Stimulated activated CD4-positive, alpha-beta T cell treated with anti-CD3 and anti-CD28 coated beads, Interleukin-1b, Interleukin-23, amount 100 ng/mL, for 4 hours (primary cell): ENCODE results near the gene RBM12.

Experiments
- DNase-seq, 2 donors: peaks; one replicate each; pipeline ENCODE4 v3.0.0-alpha.2; 2020; ENCODE audit warnings: low read depth in 2 of 2

The RBM12 gene

DNA sequence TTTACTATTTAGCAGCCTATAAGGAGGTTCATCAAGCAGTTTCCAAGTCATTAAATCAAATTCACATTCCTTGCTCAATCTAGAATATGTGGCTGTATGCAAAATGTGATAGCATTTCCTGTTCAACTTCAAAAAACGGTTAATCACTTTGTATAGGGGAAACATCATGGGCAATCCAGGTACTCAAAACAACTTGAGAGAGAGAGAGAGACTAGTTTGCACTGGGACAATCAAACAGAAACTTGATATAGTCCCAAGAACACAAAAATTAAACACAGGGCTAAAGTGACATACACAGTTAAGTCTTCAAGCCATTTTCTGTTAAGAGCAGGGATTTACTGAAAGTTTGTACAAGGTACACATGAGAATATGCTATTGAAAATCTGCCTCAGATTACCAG lies 7.4 kb downstream of the RBM12 start:
- DNase-seq, result no peak

DNA sequence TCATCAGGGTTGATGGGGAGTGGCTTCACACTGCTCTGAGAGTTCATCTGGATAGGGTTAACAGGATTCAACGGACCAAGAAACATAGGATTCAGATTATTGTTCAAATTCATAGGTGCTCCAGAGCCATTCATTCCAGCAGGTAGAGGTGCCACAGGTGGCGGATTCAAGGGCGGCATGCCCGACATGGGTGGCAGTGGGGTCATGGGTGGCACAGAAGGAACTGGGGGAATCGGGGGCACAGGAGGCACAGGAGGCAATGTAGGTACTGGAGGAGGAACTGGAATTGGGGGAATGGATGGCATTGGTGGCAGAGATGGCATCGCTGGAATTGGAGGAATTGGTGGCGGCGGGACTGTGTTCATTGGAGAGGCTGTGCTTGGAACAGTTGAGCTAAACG lies 10.3 kb downstream of the RBM12 start:
- no peak for DNase-seq

DNA sequence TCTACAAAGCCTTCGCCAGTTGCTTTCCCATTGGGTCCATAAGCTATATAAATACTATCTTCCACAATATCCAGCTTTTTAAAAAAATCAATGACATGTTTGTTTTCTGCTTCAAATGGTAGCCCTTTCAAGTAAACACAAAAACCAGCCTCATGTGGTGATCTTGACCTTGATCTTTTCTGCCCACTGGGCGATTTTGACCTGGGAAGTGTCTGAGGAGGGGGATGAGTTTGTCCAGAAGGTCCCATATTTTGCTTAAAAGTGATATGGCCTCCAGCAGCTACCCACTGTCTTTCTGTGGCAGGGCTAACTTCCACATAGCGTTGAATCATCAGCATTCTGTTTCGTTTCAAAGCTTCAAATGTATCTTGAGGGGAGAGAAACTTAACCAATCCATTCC lies 10.8 kb downstream of the RBM12 start:
- no peak for DNase-seq

DNA sequence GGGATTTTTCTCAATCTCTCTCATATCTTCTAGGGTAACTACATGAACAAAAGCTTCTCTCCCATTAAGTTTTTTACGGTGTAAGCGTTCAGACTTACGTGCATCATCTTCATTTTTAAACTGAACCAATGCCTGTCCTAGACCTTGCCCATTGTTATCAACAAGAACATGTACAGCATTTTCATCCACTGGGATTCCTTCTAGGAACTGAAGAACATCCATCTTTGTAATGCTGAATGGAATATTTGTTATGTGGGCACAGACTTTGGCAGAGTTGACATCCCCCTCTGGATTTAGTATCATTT lies 11.3 kb downstream of the RBM12 start:
- DNase-seq, result no peak

DNA sequence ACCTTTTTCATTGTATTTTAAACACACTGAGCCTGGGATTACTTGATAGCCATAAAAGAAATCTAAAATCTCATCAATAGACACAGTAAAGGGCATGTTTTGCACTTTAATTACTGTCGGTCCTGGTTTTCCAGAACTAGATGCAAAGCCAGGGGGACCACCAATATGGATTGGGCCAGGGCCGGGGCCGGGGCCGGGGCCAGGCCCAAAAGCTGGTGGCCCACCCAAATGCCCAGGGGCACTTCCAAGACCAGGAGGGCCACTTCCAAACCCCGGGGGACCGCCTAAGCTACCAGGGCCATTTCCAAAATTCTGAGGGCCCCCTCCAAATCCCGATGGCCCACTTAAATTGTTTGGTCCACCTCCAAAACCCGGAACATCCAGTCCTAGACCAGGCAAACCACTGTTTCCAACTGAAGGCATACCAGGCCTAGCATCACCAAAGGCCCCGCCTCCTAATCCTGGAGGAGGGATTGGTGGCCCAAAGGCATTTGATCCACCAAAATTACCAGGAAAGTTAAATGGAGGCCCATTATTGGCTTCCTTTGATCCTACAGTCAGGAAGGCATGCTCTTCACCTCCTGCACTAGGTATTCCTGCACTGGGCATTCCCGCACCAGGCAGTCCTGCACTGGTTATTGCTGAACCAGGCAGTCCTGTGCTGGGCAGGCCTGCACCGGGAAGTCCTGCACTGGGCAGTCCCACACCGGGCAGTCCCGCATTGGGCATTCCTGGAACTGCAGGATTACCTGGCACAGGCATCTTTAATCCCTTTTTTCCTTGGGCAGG lies 11.9 kb downstream of the RBM12 start:
- no peak for DNase-seq

DNA sequence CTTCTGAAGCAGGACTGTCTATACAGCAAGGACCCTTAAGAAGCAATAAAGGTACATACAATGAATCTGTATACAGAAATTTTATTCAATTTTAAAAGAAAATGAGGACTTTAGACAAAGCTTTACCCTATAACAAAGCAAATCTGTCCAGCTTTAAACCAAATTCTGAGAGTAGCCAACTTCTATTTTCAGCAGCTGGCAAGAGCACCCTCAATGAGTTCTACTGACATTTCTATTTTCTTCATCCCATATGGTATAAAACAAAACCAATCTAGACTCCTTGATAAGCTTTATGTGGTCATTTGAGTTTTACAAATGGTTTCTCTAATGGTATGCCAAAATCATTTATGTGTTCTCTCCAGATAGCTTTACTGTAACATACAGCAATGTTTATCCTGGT lies 12.7 kb downstream of the RBM12 start:
- no peak for DNase-seq

DNA sequence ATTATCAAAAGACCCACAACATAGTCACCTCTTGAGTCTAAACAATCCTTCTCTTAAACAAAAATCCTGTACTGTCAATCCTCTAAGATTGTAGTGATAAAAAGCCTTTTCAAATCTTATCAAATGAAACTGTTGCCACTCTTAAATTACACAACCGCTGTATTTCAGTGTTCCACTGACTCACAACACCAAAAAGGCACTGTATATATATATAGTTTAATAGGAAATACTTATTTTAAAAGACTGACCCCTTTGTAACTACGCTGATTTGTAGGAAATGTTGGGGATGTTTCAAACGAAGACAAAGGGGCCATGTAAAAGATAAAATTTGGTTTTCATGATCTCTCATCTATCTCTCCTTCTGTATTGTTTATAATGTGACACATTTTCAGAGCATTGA lies 14.1 kb downstream of the RBM12 start:
- DNase-seq, result no peak

DNA sequence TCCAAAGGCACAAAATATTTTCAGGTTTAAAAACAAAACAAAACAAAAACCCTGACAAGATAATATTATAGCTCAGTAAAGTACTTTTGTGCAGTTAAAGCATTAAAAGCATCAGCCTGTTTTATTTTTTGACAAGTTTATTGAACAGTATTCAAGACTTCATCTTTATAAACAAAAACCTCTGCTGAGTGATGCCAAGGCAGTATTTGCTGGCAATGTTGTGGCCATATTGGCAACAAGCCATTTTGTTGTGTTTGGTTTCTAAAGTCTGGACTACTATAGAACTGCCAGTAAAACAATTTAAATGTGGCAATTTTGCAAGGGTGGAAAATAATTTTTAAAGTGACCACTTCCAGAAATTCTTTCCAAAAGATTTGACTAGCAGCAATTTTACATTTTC lies 15.9 kb downstream of the RBM12 start:
- DNase-seq, result no peak

DNA sequence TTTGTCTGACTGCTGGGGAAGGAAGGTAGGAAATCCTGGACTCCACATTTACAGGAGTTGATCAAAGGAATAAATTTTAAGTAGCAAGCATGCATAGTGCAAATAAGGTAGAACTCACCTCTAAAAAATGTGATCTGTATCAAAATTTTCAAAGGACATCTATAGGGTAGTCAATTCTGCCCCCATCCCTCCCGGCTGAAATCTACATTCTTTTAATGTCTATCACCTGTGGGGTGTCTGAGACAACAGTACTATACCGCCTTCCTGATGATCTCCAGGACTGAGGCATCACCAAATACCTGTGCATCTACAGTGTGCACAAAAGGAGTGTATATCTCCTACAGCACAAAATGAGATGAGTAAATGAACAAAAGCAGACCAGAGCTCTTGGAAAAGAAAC lies 19.9 kb downstream of the RBM12 start:
- DNase-seq, result no peak

DNA sequence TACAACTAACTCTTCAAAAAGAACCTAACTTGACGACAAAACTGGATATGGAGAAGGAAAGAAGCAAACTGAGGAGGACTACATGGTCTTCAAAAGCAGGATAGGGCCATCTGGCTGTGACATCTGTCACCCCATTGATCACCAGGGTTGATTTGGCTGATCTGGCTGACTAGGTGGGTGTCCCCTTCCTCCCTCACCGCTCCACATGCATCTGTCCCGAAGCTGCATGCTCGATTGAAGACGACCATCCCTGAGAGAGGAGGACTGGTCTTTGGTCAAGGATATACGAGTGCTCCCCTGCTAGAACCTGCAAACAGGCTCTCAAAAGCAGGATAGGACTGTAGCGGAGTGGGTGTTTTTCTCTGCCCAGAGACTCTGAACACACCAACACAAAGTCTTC lies 21.7 kb downstream of the RBM12 start:
- DNase-seq, result no peak

DNA sequence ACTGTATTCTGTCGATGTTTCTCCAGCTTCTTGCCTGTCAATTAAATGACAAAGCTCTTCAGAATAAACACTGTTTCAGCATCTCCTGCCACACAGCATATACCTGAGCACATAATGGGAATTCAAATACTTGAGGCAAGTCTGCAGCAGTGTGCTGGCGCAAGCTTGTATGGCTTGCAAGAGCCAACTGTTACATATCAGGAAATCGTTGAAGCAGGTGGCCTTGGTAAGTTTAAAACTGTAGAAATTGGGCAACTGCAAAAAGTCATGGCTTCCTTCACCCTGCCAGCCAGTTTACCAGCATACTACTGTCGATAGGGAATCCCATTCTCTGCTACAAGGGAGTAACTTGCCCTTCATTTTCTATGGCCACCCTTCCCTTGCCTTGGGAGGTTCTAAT lies 23.0 kb downstream of the RBM12 start:
- no peak for DNase-seq

DNA sequence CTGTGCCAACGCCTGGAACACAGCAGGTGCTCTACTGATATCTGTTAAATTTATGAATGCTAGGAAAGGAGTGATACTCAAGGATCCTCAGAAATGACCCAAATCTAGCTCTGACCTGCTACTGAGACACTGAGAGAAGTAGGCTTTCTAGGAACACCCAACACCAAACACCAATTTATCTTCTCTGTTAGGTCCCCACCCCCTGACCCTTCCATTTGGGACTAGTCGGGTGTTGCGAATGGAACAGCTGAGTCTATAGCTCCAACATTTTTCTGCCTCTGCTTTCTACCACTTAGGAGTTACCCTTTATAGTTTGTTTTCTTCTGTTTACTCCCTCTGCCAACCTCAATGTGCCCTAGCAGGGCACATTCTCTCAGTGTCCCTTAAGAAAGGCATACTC lies 24.0 kb downstream of the RBM12 start:
- DNase-seq, result no peak

DNA sequence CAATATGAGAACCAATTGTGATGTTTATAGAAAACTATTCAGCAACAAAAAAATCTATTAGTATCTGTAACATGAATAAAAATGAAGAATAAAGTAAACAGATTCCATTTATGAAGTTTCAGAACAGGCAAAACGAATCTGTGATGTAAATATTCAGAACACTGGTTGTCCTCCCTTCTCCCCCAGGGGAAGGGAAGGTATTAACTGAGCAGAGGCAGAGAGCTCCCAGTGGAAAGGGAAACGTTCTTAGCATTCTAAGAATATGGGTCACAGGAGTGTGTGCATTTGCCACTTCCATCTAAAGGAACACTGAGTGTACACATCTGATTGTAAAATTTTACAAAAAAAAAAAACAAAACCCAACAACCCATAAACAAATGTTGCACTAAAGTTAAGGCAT lies 25.9 kb downstream of the RBM12 start:
- no peak for DNase-seq

DNA sequence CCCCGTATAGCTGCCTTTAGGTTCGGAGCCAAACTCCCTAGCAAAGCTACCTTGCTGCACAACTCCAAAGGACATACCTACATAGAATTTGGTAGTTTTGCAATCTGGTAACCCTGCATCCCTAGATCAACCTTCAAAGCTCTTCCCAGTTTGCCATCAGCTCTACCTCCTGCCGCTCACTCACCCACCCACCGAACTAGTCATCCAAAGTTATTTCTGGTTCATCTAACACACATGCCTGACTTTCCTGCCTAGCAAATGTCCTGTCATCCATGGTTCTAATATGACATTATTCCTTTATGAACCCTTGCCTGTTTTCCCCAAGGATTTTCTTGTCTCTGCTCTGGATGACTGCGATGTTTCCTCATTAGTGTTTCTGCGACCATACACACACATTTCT lies 27.4 kb downstream of the RBM12 start:
- no peak for DNase-seq

DNA sequence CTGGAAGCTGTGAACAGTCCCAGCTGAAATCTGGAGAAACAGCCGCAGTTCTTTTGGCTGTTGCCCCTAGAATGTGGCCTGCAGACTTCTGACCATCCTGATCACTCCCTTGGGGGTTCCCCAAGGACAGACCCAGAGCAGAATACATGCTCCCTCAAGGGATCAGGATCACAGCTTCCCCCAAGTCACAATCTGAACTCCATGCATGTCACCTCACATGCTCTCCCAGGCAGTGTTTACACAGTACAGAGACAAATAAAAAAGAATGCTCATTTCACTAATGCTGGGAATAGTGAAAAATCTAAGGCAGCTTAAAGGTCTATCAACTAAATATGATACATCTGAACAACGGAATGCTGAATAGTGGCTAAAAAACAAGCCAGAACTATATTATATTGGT lies 28.6 kb downstream of the RBM12 start:
- DNase-seq, result no peak

DNA sequence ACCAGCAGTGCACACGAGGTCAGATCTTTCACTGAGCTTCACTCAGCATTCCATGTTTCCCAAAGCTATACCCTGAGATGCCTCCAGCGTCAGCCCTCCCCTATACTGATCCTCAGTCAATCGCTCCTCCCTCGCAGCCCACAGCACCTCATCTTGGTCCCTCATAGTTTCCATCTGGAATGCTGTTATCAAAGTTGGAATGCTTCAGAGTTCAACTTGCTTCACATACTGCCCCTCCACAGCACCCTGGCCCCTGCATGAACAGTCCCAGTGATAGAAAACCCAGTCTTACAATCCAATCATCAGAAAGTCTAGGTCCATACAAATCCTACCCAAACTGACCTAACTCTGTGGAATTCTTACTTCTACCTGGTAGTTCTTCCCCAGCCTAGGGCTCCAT lies 29.0 kb downstream of the RBM12 start:
- DNase-seq, result no peak

DNA sequence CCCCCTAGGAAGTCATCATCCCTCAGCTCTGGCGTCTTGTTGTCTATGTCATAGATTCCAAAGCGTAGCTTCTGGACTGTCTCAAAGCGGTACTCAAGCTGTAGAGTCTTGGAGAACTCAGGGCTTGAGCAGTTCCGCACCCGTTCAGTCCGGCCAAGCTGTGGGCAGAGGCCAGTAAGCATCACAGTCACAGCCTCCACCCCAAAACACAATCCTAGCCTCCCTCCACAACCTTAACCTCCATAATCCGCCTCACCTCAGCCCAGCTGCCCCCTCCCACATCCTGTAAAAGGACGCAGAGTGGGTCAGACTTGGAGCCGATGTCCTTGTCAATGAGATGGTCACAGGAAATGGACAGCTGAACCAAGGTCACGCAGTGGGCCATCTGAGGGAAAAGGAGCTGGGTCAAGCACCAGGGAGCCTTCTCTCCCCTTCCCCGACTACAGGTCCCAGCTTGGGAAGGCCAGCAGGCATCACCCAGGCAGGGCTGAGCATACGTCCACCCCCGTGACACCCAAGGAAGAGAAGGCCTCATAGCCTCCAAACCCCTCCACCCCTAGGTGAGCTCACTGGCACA lies 32.1 kb downstream of the RBM12 start:
- DNase-seq, result no peak

DNA sequence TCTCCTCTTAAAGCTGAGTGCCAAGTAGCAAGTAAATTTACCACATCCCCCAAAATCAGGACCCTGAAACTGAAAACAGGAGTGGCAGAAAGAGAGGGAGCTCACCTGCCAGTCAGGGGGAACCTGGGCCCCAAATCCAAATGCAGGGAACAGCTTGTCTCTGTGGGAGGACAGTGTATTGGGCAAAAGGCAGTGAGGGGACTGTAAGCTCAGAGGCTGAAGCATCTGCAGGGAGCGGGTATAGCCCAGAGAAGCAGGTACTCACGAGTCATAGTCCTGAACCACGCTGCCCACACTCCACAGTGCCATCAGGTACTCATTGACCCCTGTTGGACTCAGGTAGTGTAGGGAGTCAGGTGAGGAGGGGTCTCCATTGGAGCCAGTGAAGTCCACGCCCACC lies 34.1 kb downstream of the RBM12 start:
- no peak for DNase-seq

DNA sequence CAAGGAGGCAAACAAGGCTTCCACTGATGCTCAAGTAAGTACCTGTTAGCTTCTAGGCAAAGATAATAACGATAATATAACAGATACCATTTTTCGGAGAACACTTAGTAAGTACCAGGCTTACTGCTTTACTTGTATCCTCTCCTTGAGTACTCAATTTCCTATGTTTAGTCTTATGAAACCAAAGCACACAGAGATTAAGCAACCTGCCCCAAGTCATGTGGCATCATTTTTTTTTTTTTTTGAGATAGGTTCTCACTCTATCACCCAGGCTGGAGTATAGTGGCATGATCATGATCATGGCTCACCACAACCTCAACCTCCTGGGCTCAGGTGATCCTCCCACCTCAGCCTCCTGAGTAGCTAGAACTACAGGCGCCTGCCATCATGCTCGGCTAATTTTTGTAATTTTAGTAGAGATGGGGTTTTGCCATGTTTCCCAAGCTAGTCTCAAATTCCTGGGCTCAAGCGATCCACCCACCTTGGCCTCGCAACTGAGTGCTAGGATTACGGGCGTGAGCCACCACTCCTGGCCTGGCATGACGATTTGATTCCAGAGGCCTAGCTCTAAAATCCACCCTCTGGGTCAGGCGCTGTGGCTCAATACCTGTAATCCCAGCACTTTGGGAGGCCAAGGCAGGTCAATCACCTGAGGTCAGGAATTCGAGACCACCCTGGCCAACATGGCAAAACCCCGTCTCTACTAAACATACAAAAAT lies 35.1 kb downstream of the RBM12 start:
- DNase-seq, result no peak

DNA sequence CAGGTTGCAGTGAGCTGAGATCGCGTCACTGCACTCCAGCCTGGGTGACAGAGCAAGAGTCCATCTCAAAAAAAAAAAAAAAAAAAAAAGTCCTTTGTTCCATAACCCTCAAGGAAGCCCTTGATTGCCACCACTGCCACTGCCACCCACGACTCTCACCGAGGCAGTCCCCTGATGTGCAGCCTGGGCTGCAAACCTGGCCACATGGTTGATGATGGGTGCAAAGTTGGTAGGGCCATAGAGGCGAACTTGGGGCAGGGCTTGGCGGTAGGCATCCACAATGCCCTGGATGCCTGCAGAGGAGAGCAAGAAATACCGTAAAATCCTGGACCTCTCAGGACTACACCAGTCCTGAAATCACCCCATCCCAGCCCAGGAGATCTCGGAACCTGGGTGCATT lies 37.6 kb downstream of the RBM12 start:
- DNase-seq, result no peak

DNA sequence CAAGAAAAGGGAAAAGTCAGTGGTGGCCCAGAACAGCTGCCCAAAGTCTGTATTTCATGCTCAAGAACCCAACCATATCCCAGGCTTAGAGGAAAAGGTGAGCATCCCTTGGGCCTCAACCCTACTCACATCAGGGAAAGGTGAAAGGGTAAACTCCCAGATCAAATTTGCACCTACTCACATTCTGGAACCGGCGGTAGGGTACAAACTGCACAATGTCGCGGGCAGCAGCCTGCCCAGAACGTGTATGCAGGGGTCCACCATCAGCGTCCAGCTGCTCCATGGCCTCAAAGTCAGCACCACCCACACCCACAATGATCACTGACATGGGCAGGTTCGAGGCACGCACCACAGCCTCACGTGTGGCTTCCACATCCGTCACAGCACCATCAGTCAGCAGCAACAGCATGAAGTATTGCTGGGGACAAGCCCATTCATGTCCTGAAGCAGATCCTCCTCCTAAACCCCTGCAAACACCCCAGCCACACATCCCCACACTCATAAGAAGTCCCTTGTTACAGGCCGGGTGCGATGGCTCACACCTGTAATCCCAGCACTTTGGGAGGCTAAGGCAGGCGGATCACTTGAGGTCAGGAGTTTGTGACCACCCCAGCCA lies 38.2 kb downstream of the RBM12 start:
- no peak for DNase-seq

DNA sequence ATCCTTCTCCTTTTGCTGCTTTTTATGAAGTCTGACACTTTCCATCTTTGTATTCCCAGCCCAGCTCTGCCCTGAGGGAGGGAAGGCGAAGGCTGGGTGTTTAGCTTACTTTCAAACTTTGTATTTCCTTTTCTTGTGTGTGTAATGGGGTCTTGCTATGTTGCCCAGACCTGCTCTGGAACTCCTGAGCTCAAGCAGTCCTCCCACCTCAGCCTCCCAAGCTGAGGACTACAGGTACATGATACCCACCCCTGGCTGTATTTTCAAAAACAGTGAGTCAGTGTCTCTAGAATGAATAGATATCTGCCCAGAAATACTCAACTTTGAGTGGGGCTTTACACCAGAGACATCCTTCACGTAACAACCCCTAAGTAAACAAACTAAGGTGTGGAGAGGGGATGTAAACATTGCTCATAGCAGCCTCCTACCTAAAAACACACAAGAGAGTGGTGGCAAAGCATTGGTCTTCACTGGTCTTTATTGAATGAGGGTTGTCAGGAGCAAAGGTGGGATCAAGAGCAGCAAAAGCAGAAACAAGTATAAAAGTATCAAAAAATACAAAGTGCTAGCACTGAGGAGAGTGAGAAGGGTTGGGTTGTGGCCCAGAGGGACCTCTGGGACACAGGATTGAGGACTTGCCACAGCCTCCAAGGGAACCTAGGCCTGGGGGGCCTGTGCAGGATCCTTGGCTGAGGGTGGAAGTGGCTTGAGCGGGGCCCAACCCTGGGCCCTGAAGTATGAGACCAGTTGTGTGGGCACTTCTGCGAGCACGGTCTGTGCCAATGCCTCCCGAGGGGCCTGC lies 38.9 kb downstream of the RBM12 start:
- no peak for DNase-seq
